Measurements from ENCODE around the gene ZZZ3. TPM values are rescaled to one million over a fixed set of nuclear protein-coding genes. Genes with fewer than 3 reads are reported as not detected.
"Not testable (repeated sequence)": the region's sequence is repeated elsewhere in the genome, so short reads cannot be mapped to it uniquely, and the experiment has no call there.

Gene ZZZ3
- total and polyA plus RNA-seq, 5 donors, result 9.3 to 44.7 (median 38.2) TPM

GRCh38 chr1:77687519-77687906 lies 5.1 kb upstream of the ZZZ3 start:
- ATAC-seq (no peak), DNase-seq (peak; percentile 32 to 72 (median 71))
- intact Hi-C loops (cut with DNase I), result no loop called here
- no peak overlapping the region for H3K27ac ChIP-seq (ENCODE audit: low read length)
- no peaks in the 10 kb centered on the region for H3K27me3 ChIP-seq (ENCODE audit: control insufficient read depth, insufficient read depth)
- H3K4me1 ChIP-seq (ENCODE audit: control insufficient read depth, insufficient read depth, low read length), result no peaks in the 10 kb centered on the region
- WGBS, result 30% methylated on average over 21 of the region's 21 CpGs
- peak overlapping the region; percentile 13 for H3K4me3 ChIP-seq (ENCODE audit: low read length)
- no peaks in the 10 kb centered on the region for H3K9me3 ChIP-seq (ENCODE audit: control insufficient read depth, low read length)

GRCh38 chr1:77686796-77687518 lies 4.5 kb upstream of the ZZZ3 start:
- Histone ChIP-seq H3K4me3 (ENCODE audit: low read length) (no peak overlapping the region), H3K4me1 (ENCODE audit: control insufficient read depth, insufficient read depth, low read length) (no peaks in the 10 kb centered on the region), H3K27ac (ENCODE audit: low read length) (no peak overlapping the region), H3K27me3 (ENCODE audit: control insufficient read depth, insufficient read depth) (no peaks in the 10 kb centered on the region), H3K9me3 (ENCODE audit: control insufficient read depth, low read length) (no peaks in the 10 kb centered on the region)
- WGBS, result 86% methylated on average over 33 of the region's 33 CpGs
- intact Hi-C loops (cut with DNase I), result no loop called here
- DNase-seq, result peak in 2 of 3 donors; percentile 52 to 73
- ATAC-seq, result no peak

- peak; percentile 93 for ATAC-seq
- peak overlapping the region; percentile 95 for H3K27ac ChIP-seq (ENCODE audit: low read length)
- intact Hi-C loops (cut with DNase I), result no loop called here
- DNase-seq, result peak; percentile 95 to 98 (median 97)
- no peaks in the 10 kb centered on the region for H3K4me1 ChIP-seq (ENCODE audit: control insufficient read depth, insufficient read depth, low read length)
- WGBS, result under 1% methylated on average over 72 of the region's 72 CpGs
- no peaks in the 10 kb centered on the region for H3K9me3 ChIP-seq (ENCODE audit: control insufficient read depth, low read length)
- H3K27me3 ChIP-seq (ENCODE audit: control insufficient read depth, insufficient read depth), result no peaks in the 10 kb centered on the region
- peak overlapping the region; percentile 71 for H3K4me3 ChIP-seq (ENCODE audit: low read length)
Observed at GRCh38 chr1:77683160-77684148, 996 bp upstream of the ZZZ3 start.

DNA sequence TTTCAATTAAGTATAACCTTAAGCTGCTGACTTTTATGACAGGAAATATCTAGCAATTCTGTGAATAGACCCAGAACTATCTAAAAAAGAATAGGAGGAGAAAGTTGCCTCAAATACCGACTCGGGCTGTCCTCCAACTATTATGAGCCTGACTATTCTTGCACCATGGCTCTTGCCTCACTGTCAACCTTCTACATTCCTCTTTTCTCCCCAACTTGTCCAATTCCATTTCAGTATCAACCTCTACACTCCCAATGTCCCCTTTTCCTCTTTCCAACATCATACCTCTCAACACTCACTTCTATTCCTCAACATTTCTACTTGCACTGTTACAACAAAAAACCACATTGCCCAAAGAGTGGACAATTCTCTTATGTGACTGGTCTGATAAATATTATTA lies 2.3 kb downstream of the ZZZ3 start:
- no peaks in the 10 kb centered on the region for H3K9me3 ChIP-seq (ENCODE audit: control insufficient read depth, low read length)
- H3K4me1 ChIP-seq (ENCODE audit: control insufficient read depth, insufficient read depth, low read length), result no peaks in the 10 kb centered on the region
- intact Hi-C loops (cut with DNase I), result no loop called here
- no peak overlapping the region for H3K27ac ChIP-seq (ENCODE audit: low read length)
- WGBS, result 54% methylated on average over 2 of the region's 2 CpGs
- DNase-seq (no peak), ATAC-seq (no peak)
- no peaks in the 10 kb centered on the region for H3K27me3 ChIP-seq (ENCODE audit: control insufficient read depth, insufficient read depth)
- no peak overlapping the region for H3K4me3 ChIP-seq (ENCODE audit: low read length)

- intact Hi-C loops (cut with DNase I), result no loop called here
- Histone ChIP-seq H3K9me3 (ENCODE audit: control insufficient read depth, low read length) (no peaks in the 10 kb centered on the region), H3K27ac (ENCODE audit: low read length) (no peak overlapping the region), H3K4me3 (ENCODE audit: low read length) (no peak overlapping the region), H3K27me3 (ENCODE audit: control insufficient read depth, insufficient read depth) (no peaks in the 10 kb centered on the region), H3K4me1 (ENCODE audit: control insufficient read depth, insufficient read depth, low read length) (no peaks in the 10 kb centered on the region)
- DNase-seq, result no peak
- no peak for ATAC-seq
- WGBS, result 91% methylated on average over 5 of the region's 5 CpGs
Observed at GRCh38 chr1:77678660-77679610, 3.5 kb downstream of the ZZZ3 start.

GRCh38 chr1:77674807-77675206 lies 7.7 kb downstream of the ZZZ3 start:
- H3K27ac ChIP-seq (ENCODE audit: low read length); intact Hi-C loops (cut with DNase I); H3K4me1 ChIP-seq (ENCODE audit: control insufficient read depth, insufficient read depth, low read length); ATAC-seq; DNase-seq; H3K4me3 ChIP-seq (ENCODE audit: low read length); H3K9me3 ChIP-seq (ENCODE audit: control insufficient read depth, low read length); H3K27me3 ChIP-seq (ENCODE audit: control insufficient read depth, insufficient read depth): not testable (repeated sequence)
- WGBS, result 91% methylated on average over 3 of the region's 3 CpGs

- ATAC-seq (no peak), DNase-seq (no peak)
- peaks cover 1% of the 10 kb centered on the region for H3K4me1 ChIP-seq (ENCODE audit: control insufficient read depth, insufficient read depth, low read length)
- no peaks in the 10 kb centered on the region for H3K9me3 ChIP-seq (ENCODE audit: control insufficient read depth, low read length)
- no peak overlapping the region for H3K27ac ChIP-seq (ENCODE audit: low read length)
- H3K4me3 ChIP-seq (ENCODE audit: low read length), result no peak overlapping the region
- H3K27me3 ChIP-seq (ENCODE audit: control insufficient read depth, insufficient read depth), result no peaks in the 10 kb centered on the region
- intact Hi-C loops (cut with DNase I), result no loop called here
- 97% methylated on average over 1 of the region's 1 CpG for WGBS
Observed at GRCh38 chr1:77673716-77674355, 8.6 kb downstream of the ZZZ3 start.

DNA sequence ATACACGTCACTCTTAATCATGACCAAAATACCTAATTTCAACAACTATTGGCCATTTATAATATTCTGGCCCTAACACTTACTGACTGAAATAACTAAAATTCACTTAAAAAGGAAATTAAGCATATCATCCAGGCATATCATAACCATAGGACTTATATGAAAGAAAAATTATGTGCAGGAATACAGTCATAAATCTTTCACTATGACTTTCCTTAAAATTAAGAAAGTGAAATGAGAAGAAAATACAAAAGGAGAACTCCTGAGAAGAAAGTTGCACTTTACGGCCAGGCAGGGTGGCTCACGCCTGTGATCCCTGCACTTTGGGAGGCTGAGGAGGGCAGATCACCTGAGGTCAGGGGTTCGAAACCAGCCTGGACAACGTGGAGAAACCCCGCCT lies 9.4 kb downstream of the ZZZ3 start:
- 90% methylated on average over 6 of the region's 6 CpGs for WGBS
- no peak for ATAC-seq
- H3K27me3 ChIP-seq (ENCODE audit: control insufficient read depth, insufficient read depth), result no peaks in the 10 kb centered on the region
- no peaks in the 10 kb centered on the region for H3K9me3 ChIP-seq (ENCODE audit: control insufficient read depth, low read length)
- intact Hi-C loops (cut with DNase I), result no loop called here
- no peak overlapping the region for H3K4me3 ChIP-seq (ENCODE audit: low read length)
- peaks cover 1% of the 10 kb centered on the region for H3K4me1 ChIP-seq (ENCODE audit: control insufficient read depth, insufficient read depth, low read length)
- no peak for DNase-seq
- no peak overlapping the region for H3K27ac ChIP-seq (ENCODE audit: low read length)

DNA sequence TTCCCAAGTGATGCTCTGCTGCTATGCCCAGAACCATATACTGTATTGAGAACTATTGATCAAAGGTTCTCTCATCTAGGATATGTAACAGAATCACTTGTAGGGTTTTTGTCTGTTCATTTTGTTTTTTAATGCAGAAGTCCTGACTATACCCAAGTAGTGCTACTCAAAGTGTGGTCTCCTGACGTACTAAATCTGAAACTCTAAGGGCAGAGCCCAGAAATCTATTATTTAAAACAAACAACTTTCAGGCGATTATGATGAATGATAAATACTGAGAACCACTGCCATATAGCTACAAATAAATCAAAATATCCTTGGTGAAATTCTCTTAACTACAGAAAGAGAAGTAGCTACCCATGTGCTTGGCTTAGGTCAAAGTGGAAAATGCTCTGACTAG lies 10.1 kb downstream of the ZZZ3 start:
- peaks cover 1% of the 10 kb centered on the region for H3K4me1 ChIP-seq (ENCODE audit: control insufficient read depth, insufficient read depth, low read length)
- H3K4me3 ChIP-seq (ENCODE audit: low read length), result no peak overlapping the region
- no peak for DNase-seq
- no peak for ATAC-seq
- H3K27ac ChIP-seq (ENCODE audit: low read length), result no peak overlapping the region
- no peaks in the 10 kb centered on the region for H3K9me3 ChIP-seq (ENCODE audit: control insufficient read depth, low read length)
- H3K27me3 ChIP-seq (ENCODE audit: control insufficient read depth, insufficient read depth), result no peaks in the 10 kb centered on the region
- 92% methylated on average over 2 of the region's 2 CpGs for WGBS
- intact Hi-C loops (cut with DNase I), result no loop called here

DNA sequence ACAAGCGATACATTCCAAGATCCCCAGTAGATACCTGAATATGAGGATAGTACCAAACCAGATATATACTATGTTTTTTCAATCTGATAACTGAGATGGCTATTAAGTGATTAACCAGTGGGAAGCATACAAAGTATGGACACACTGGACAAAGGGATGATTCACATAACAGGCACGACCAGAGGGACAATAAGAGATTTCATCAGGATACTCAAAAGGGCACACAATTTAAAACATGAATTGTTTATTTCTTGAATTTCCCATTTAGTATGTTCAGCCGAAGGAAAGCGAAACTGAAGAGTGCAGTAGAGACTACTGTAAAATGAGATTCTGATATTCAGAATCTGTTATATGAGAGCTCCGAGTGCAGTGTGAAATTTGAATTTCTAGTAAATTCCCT lies 10.6 kb downstream of the ZZZ3 start:
- no peak overlapping the region for H3K4me3 ChIP-seq (ENCODE audit: low read length)
- peaks cover 1% of the 10 kb centered on the region for H3K4me1 ChIP-seq (ENCODE audit: control insufficient read depth, insufficient read depth, low read length)
- H3K27ac ChIP-seq (ENCODE audit: low read length), result no peak overlapping the region
- intact Hi-C loops (cut with DNase I), result no loop called here
- H3K9me3 ChIP-seq (ENCODE audit: control insufficient read depth, low read length), result no peaks in the 10 kb centered on the region
- ATAC-seq (no peak), DNase-seq (no peak)
- WGBS, result 84% methylated on average over 5 of the region's 5 CpGs
- H3K27me3 ChIP-seq (ENCODE audit: control insufficient read depth, insufficient read depth), result no peaks in the 10 kb centered on the region

Measured in right cardiac atrium (tissue), 5 donors.